ENCODE results near the gene H3-3A. TPM values are rescaled to one million over a fixed set of nuclear protein-coding genes. Genes with fewer than 3 reads are reported as not detected.

The H3-3A gene
- total RNA-seq, 3 donors from 2014 or later = 466 to 839 (median 627) TPM

DNA sequence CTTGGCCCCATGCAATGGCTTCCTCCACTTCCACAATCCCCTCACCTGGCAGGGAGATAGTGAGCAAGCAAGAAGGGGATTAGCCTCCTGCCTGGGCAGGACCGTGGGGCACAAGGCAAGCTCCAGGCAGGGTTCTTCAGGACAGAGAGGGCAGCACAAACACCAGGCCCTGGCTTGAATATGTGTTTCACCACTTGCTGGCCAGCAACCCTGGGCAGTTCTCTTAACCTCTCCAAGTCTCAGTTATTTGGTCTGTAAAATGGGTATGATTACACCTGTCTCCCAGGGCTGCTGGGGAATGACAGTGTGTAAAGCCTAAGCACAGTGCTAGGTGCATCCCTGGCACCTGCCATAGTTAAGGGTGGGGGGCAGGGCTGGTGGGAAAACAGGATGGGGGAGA lies 31.9 kb downstream of the H3-3A start:
- DNase-seq (peak in 1 of 3 donors; percentile 19), ATAC-seq (no peak)
- H3K9me3 ChIP-seq = no peaks in the 10 kb centered on the region
- intact Hi-C loops (cut with DNase I, micrococcal nuclease) = no loop called here
- H3K36me3 ChIP-seq (ENCODE audit: low read depth) = no peaks in the 10 kb centered on the region
- H3K4me3 ChIP-seq = no peak overlapping the region
- TF ChIP-seq, protein P1, sequence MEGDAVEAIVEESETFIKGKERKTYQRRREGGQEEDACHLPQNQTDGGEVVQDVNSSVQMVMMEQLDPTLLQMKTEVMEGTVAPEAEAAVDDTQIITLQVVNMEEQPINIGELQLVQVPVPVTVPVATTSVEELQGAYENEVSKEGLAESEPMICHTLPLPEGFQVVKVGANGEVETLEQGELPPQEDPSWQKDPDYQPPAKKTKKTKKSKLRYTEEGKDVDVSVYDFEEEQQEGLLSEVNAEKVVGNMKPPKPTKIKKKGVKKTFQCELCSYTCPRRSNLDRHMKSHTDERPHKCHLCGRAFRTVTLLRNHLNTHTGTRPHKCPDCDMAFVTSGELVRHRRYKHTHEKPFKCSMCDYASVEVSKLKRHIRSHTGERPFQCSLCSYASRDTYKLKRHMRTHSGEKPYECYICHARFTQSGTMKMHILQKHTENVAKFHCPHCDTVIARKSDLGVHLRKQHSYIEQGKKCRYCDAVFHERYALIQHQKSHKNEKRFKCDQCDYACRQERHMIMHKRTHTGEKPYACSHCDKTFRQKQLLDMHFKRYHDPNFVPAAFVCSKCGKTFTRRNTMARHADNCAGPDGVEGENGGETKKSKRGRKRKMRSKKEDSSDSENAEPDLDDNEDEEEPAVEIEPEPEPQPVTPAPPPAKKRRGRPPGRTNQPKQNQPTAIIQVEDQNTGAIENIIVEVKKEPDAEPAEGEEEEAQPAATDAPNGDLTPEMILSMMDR (IDR thresholded peaks at IDR 0.05) = no peak
- no peaks in the 10 kb centered on the region for H3K4me1 ChIP-seq (ENCODE audit: low read depth)

DNA sequence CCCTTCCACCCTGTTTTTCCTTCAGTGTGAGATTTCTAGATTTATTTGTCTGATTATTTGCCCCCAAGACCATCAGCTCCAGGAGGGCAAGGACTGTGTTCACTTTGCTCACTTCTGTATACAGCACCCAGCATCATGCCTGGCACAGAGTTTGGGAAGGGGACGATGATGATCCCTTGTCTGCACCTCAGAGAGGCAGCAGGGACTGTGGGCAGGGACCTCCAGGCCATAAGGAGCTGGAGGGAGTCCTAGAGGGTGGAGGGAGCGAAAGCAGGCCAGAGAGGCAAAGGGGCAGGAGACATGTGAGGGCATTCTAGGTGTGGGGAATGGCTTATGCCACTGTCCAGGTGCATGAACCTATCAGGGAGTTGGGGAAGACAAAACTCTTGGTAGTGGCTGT lies 32.8 kb downstream of the H3-3A start:
- no peak for DNase-seq
- TF ChIP-seq, protein P1 (IDR thresholded peaks at IDR 0.05) = no peak
- no peaks in the 10 kb centered on the region for H3K36me3 ChIP-seq (ENCODE audit: low read depth)
- no peak for ATAC-seq
- H3K4me1 ChIP-seq (ENCODE audit: low read depth) = peaks cover 3% of the 10 kb centered on the region
- H3K9me3 ChIP-seq = no peaks in the 10 kb centered on the region
- H3K4me3 ChIP-seq = no peak overlapping the region
- intact Hi-C loops (cut with DNase I, micrococcal nuclease) = no loop called here

DNA sequence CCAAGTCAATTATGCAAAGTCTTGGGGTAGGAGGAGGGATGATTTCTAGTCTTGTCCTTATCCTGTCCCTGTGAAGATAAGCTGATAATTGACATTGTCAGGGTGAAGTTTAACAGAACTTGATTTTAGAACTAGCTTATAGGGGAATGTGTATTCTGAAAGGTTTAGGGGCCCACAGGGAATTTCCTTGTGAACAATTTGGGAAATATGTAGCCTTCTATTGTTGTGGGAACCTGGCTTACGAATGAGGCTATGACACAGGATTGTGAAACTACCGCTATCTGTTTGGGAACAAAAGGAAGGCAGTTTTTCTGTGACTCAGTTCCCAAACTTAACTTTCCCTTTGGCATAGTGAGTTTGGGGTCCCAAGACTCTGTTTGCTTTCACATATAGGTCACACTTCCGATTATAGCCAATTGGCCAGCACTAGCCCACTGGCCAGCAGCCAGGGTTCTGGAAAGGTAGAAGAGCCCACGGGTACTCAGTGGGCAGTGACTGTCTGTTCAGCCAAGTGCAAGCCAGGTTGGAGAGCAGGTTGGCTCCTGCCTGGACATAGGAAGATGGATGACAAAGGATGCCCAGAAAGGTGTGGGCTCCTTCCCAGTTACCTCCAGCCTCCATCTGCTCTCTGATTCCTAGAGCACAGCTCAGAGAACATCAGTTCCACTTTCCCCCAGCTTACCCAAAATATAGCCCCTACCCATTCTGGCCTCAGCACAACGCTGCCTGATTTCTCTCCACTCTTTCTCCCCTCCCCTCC lies 35.5 kb downstream of the H3-3A start:
- H3K4me3 ChIP-seq = no peak overlapping the region
- no peaks in the 10 kb centered on the region for H3K9me3 ChIP-seq
- TF ChIP-seq, protein P1 (IDR thresholded peaks at IDR 0.05) = no peak
- H3K36me3 ChIP-seq (ENCODE audit: low read depth) = no peaks in the 10 kb centered on the region
- H3K4me1 ChIP-seq (ENCODE audit: low read depth) = peaks cover 5% of the 10 kb centered on the region
- DNase-seq = peak in 1 of 3 donors; percentile 17
- intact Hi-C loops (cut with DNase I, micrococcal nuclease) = no loop called here
- no peak for ATAC-seq

DNA sequence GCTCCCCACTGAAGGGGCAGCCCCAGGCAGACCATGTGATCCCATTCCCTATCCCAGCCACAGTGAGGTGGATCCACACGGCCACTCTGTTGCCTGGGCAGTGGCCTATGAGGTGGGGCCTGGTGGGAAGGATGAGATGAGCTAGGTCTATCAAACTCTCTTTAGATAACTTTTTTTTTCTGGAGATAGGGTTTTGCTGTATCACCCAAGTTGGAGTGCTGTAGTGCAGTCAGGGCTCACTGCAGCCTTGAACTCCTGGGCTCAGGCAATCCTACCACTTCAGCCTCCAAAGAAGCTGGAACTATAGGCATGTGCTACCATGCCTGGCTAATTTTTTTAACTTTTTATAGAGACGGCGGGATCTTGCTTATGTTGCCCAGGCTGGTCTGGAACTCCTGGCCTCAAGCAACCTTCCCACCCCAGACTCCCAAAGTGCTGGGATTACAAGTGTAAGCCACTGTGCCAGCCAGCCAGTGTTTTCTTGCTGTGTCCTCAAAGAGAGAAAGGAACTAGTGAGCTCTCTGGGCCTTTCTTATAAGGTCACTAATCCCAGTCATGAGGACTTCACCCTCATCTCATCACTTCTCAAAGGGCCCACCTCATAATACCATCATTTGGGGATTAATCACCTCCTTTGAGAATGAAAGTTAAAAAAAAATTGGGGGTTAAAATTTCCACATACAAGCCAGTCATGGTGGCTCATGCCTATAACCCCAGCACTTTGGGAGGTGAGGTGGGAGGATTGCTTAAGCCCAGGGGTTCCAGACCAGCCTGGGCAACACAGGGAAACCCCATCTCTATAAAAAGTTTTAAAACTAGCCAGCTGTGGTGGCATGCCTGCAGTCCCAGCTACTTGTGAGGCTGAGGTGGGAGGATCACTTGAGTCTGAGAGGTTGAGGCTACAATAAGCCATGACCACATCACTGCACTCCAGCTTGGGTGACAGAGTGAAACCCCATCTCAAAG lies 36.6 kb downstream of the H3-3A start:
- TF ChIP-seq, protein P1 (IDR thresholded peaks at IDR 0.05) = no peak
- no peak for ATAC-seq
- no peaks in the 10 kb centered on the region for H3K9me3 ChIP-seq
- H3K36me3 ChIP-seq (ENCODE audit: low read depth) = no peaks in the 10 kb centered on the region
- no peak overlapping the region for H3K4me3 ChIP-seq
- H3K4me1 ChIP-seq (ENCODE audit: low read depth) = peaks cover 5% of the 10 kb centered on the region
- intact Hi-C loops (cut with DNase I, micrococcal nuclease) = no loop called here
- peak in 1 of 3 donors; percentile 6 for DNase-seq

DNA sequence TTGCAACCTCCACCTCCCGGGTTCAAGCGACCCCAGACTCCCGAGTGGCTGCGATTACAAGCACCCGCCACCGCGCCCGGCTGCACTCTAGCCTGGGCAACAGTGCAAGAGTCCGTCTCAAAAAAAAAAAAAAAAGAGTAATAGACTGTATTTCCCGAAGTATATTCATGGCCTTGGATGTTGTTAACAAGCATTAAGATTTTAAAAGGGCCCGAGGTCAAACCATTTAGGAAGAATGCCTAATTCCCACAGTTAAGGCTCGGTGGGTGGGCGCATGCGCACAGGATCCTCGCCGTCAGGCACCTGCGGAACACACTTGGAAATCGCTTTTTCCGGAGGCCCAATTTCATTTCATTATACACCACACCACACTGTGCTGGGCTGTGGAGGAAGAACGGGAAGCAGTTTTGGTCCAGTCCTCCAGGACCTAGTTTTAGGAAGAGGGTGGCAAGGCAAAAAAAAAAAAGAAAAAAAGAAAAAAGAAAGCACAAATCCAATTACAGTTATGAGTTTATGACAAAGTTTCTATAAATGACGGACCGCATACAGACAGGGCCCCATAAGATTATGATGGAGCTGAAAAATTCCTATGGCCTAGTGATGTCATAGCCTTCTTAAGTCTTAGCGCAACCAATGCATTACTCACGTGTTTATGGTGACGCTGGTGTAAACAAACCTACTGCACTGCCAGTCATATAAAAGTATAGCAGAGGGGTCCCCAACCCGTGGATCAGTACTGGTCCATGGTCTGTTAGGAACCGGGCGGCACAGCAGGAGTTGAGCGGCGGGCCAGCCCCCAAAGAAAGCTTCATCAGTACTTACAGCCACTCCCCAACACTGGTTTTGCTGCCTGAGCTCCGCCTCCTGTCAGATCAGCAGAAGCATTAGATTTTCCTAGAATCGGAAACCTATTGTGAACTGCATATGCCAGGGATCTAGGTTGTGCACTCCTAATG lies 38.2 kb downstream of the H3-3A start:
- intact Hi-C loops (cut with DNase I, micrococcal nuclease) = no loop called here
- Histone ChIP-seq H3K9me3 (no peaks in the 10 kb centered on the region), H3K36me3 (ENCODE audit: low read depth) (no peaks in the 10 kb centered on the region), H3K4me3 (no peak overlapping the region), H3K4me1 (ENCODE audit: low read depth) (peaks cover 5% of the 10 kb centered on the region)
- DNase-seq (peak; percentile 54 to 59 (median 57)), ATAC-seq (peak; percentile 63)
- TF ChIP-seq, protein P1 (IDR thresholded peaks at IDR 0.05) = no peak
